HFFc6 (cell line): ENCODE data around the gene MFNG. TPM values are rescaled to one million over a fixed set of nuclear protein-coding genes. Genes with fewer than 3 reads are reported as not detected.

Source experiments
- DNase-seq: peaks from one replicate; pipeline ENCODE4 v3.0.0-alpha.2; 2018
- H3K27ac Mint-ChIP-seq: 2 replicates; pipeline ENCODE4 v1.8.0; 2020; ENCODE audit warnings: mild to moderate bottlenecking, mixed read lengths
- H3K27me3 Mint-ChIP-seq: 2 replicates; pipeline ENCODE4 v1.8.0; 2021; ENCODE audit warnings: mild to moderate bottlenecking, moderate library complexity, mixed read lengths; ENCODE audit not compliant: insufficient read depth
- H3K36me3 Mint-ChIP-seq: 2 replicates; pipeline ENCODE4 v1.8.0; 2021; ENCODE audit warnings: low read depth, mixed read lengths
- H3K4me1 Mint-ChIP-seq: 2 replicates; pipeline ENCODE4 v1.8.0; 2020; ENCODE audit warnings: low read depth, mixed read lengths
- H3K4me3 Mint-ChIP-seq: 2 replicates; pipeline ENCODE4 v1.8.0; 2020; ENCODE audit warnings: mild to moderate bottlenecking, moderate library complexity, mixed read lengths
- H3K9me3 Mint-ChIP-seq: 2 replicates; pipeline ENCODE4 v1.8.0; 2020; ENCODE audit warnings: mild to moderate bottlenecking, mixed read lengths
- total RNA-seq, 6 experiments: library from RNA; stranded (reverse); fragmentation: NEBNext Ultra II Directional; extraction: Animal tissue kit (Norgen Biotek cat#: 25700); gene quantifications; 2 replicates in 1 of 6; 3 replicates in 5 of 6; pipeline ENCODE4 v1.2.3, GENCODE V29; 2021
- TF ChIP-seq, protein P1 (sequence below): fragments of 200-600 bp; sonication (generic); IDR thresholded peaks from 2 replicates; pipeline ENCODE4 v1.5.0; 2021; ENCODE audit warnings: antibody characterized with exemption, mild to moderate bottlenecking

The MFNG gene
- total RNA-seq, 6 experiments from 2014 or later: not detected

DNA sequence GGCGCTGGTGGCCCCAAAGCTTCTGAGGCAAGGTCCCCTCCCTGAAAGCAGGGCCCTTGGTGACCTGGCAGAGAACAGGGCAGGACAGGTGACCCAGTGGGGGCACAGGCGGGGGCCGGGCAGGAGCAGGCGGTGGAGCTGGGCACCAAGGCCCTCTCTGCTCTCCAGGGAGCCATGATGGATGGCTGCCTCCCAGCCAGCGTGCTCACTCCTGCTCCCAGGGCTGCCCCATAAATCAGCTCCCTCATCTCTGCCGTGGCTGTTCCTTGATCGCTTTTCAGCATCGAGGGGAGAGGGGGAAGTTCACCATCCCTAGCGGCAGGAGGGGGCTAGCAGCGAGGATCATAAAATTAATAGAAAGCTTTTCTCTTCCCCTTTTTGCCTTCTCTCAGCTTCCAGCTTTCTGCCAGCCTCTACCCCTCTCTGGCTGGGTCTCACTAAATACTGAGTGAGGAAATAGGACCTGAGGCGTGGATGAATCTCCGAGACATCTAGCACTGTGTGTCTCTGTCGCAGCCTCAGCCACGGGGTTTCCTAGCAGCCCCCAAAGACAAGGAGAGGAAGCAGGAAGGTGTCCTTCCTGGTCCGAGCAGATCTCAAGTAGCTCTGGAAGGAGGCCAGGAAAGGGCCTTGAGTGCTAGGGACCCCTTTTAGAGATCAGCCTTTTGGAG is 36.7 kb downstream of the MFNG start:
- Mint-ChIP-seq H3K9me3 (peaks cover 6% of the 10 kb centered on the region; the same call in 1 of the 2 replicates), H3K36me3 (peaks cover 10% of the 10 kb centered on the region), H3K4me3 (no peak overlapping the region), H3K4me1 (peaks cover 11% of the 10 kb centered on the region), H3K27me3 (peaks cover 5% of the 10 kb centered on the region), H3K27ac (no peak overlapping the region)
- TF ChIP-seq, protein P1, sequence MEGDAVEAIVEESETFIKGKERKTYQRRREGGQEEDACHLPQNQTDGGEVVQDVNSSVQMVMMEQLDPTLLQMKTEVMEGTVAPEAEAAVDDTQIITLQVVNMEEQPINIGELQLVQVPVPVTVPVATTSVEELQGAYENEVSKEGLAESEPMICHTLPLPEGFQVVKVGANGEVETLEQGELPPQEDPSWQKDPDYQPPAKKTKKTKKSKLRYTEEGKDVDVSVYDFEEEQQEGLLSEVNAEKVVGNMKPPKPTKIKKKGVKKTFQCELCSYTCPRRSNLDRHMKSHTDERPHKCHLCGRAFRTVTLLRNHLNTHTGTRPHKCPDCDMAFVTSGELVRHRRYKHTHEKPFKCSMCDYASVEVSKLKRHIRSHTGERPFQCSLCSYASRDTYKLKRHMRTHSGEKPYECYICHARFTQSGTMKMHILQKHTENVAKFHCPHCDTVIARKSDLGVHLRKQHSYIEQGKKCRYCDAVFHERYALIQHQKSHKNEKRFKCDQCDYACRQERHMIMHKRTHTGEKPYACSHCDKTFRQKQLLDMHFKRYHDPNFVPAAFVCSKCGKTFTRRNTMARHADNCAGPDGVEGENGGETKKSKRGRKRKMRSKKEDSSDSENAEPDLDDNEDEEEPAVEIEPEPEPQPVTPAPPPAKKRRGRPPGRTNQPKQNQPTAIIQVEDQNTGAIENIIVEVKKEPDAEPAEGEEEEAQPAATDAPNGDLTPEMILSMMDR: no peak
- DNase-seq: no peak

DNA sequence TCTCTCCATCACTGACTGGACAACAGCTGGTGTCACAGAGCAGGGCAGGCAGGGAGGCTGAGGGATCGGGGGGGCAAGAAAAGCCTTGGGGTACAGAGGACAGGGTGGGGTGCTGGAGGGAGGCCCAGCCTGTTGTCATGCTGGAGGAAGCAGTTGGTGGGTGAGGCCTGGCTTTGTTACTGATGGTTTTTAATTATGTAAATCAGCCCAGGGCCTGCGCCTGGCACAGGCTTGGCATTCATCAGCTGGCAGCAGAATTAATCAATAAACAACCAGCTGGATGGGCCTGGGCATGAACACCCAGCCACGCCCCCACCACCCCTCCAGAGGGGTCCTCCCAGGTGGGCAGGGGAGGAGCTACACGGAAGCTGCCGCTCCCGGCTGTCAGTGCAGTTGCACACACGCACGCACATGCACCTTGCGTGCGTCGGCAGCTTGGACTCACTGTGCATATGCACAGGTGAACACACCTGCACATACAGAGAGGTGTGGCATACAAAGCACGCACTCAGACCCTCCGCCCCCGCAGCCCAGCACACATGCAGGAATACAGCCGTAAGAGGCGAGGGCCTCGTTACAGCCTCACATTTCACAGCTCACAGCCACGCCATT is 37.6 kb downstream of the MFNG start:
- Mint-ChIP-seq H3K9me3 (peaks cover 6% of the 10 kb centered on the region; the same call in 1 of the 2 replicates), H3K27ac (no peak overlapping the region), H3K4me1 (peaks cover 5% of the 10 kb centered on the region), H3K27me3 (peaks cover 5% of the 10 kb centered on the region), H3K4me3 (no peak overlapping the region), H3K36me3 (peaks cover 10% of the 10 kb centered on the region)
- DNase-seq: no peak
- TF ChIP-seq, protein P1: no peak

DNA sequence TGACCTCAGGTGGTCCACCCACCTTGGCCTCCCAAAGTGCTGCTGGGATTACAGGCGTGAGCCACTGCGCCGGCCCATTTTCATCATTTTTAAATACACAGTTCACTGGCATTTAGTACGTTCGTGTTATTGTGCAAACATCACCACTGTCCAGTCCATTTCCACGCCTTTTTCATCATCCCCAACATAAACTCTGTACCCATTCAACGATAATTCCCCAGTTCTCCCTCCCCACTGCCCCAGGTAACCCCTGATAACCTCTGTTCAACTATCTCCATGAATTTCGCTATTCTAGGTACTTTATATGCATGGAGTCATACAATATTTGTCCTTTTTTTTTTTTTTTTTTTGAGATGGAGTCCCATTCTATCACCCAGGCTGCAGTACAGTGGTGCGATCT is 40.7 kb downstream of the MFNG start:
- no peak overlapping the region for H3K27ac Mint-ChIP-seq
- DNase-seq: no peak
- peaks cover 10% of the 10 kb centered on the region for H3K27me3 Mint-ChIP-seq
- H3K9me3 Mint-ChIP-seq: peaks cover 10% of the 10 kb centered on the region
- peaks cover 19% of the 10 kb centered on the region for H3K36me3 Mint-ChIP-seq
- TF ChIP-seq, protein P1: no peak
- peaks cover 14% of the 10 kb centered on the region for H3K4me1 Mint-ChIP-seq
- no peak overlapping the region for H3K4me3 Mint-ChIP-seq

DNA sequence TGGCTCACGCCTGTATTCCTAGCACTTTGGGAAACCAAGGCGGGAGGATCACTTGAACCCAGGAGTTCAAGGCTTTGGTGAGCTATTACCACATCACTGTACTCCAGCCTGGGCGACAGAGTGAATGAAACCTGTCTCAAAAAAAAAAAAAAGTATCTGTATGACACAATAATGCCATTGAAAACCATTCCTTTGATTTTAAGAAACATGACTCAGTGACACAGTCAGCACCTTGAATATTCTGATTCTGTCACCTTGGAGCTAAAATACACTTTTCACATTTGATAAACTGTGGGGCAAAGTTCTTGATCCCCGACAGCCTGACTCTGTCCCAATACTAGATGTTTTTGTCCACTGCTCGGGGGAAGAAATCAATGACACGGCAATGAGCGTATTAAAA is 42.2 kb downstream of the MFNG start:
- no peak for DNase-seq
- Mint-ChIP-seq H3K36me3 (peaks cover 29% of the 10 kb centered on the region), H3K27ac (no peak overlapping the region), H3K27me3 (peaks cover 14% of the 10 kb centered on the region), H3K4me1 (peaks cover 14% of the 10 kb centered on the region), H3K9me3 (peaks cover 23% of the 10 kb centered on the region), H3K4me3 (no peak overlapping the region)
- TF ChIP-seq, protein P1: no peak

DNA sequence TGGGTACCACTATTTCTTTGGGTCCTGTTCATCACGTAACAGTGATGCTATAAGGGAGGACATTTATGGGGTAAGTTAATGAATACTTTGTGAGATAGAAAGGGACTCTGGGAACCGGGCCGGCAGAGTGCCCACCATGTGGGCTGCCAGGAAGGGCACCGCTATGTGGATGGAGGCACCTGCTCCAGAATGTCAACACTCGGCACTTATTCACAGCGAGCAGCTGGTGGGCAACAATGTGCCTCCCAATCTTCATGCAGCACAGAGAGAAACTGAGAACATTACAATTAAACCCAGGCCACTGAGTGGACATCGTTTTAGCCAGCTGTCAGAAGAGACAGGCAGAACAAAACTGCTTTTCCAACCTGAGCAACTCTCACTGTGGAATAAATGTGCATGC is 43.1 kb downstream of the MFNG start:
- Mint-ChIP-seq H3K36me3 (peaks cover 30% of the 10 kb centered on the region), H3K27me3 (peaks cover 14% of the 10 kb centered on the region), H3K27ac (no peak overlapping the region), H3K4me1 (peaks cover 14% of the 10 kb centered on the region), H3K9me3 (peaks cover 24% of the 10 kb centered on the region), H3K4me3 (no peak overlapping the region)
- TF ChIP-seq, protein P1: no peak
- no peak for DNase-seq
